ENCODE data around the gene TAF10.

Gene TAF10

DNA sequence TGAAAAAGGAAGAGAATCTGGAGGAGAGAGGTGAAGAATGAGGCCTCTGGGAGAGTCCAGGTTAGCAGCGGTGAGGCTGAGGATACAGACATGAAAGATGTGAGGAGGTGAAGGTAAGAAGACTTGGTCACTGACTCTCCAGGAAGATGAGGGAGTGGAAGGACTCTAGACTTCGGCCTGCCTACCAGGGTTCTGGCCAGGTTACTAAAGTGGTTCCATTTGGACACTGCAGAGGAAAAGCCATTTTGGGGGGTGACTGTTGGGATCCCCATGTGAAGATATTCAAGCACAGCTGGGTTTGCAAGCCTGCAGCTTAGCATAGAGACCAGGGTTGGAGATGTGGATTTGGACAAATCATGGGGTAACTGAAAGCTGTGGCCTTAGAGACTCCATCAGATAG is 35.8 kb upstream of the TAF10 start:
- H3K27ac ChIP-seq (replicated peaks), result peak overlapping the region; percentile 55
- no peaks in the 10 kb centered on the region for H3K27me3 ChIP-seq (ENCODE audit: insufficient read depth, poor library complexity, severe bottlenecking)
- no peak for DNase-seq (ENCODE audit: low read depth in 1 of 2, low spot score in 1 of 2)
- H3K4me3 ChIP-seq (replicated peaks; ENCODE audit: insufficient read depth, low read length), result no peak overlapping the region
- TF ChIP-seq CTCF (IDR thresholded peaks at IDR 0.05; ENCODE audit: insufficient read depth, low read length) (no peak), GABPA (IDR thresholded peaks at IDR 0.05; ENCODE audit: low read depth) (no peak), SPI1 (IDR thresholded peaks at IDR 0.05; ENCODE audit: borderline replicate concordance, low read depth) (no peak), POLR2AphosphoS5 (IDR thresholded peaks at IDR 0.05; ENCODE audit: low read depth) (no peak)
- TF ChIP-seq, protein P1, sequence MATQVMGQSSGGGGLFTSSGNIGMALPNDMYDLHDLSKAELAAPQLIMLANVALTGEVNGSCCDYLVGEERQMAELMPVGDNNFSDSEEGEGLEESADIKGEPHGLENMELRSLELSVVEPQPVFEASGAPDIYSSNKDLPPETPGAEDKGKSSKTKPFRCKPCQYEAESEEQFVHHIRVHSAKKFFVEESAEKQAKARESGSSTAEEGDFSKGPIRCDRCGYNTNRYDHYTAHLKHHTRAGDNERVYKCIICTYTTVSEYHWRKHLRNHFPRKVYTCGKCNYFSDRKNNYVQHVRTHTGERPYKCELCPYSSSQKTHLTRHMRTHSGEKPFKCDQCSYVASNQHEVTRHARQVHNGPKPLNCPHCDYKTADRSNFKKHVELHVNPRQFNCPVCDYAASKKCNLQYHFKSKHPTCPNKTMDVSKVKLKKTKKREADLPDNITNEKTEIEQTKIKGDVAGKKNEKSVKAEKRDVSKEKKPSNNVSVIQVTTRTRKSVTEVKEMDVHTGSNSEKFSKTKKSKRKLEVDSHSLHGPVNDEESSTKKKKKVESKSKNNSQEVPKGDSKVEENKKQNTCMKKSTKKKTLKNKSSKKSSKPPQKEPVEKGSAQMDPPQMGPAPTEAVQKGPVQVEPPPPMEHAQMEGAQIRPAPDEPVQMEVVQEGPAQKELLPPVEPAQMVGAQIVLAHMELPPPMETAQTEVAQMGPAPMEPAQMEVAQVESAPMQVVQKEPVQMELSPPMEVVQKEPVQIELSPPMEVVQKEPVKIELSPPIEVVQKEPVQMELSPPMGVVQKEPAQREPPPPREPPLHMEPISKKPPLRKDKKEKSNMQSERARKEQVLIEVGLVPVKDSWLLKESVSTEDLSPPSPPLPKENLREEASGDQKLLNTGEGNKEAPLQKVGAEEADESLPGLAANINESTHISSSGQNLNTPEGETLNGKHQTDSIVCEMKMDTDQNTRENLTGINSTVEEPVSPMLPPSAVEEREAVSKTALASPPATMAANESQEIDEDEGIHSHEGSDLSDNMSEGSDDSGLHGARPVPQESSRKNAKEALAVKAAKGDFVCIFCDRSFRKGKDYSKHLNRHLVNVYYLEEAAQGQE (IDR thresholded peaks at IDR 0.05; ENCODE audit: insufficient replicate concordance, low read depth), result no peak

GRCh38 chr11:6646918-6647679 is 35.1 kb upstream of the TAF10 start:
- peak; percentile 99 for TF ChIP-seq SPI1 (IDR thresholded peaks at IDR 0.05; ENCODE audit: borderline replicate concordance, low read depth)
- TF ChIP-seq CTCF (IDR thresholded peaks at IDR 0.05; ENCODE audit: insufficient read depth, low read length), result no peak
- TF ChIP-seq POLR2AphosphoS5 (IDR thresholded peaks at IDR 0.05; ENCODE audit: low read depth), result peak; percentile 50; the same call in 1 of the 2 replicates
- DNase-seq (ENCODE audit: low read depth in 1 of 2, low spot score in 1 of 2), result peak; percentile 75
- Histone ChIP-seq H3K4me3 (replicated peaks; ENCODE audit: insufficient read depth, low read length) (no peak overlapping the region), H3K27me3 (ENCODE audit: insufficient read depth, poor library complexity, severe bottlenecking) (no peaks in the 10 kb centered on the region), H3K27ac (replicated peaks) (peak overlapping the region; percentile 55)

- TF ChIP-seq POLR2AphosphoS5 (IDR thresholded peaks at IDR 0.05; ENCODE audit: low read depth) (no peak), SPI1 (IDR thresholded peaks at IDR 0.05; ENCODE audit: borderline replicate concordance, low read depth) (no peak), GABPA (IDR thresholded peaks at IDR 0.05; ENCODE audit: low read depth) (no peak), CTCF (IDR thresholded peaks at IDR 0.05; ENCODE audit: insufficient read depth, low read length) (no peak)
- TF ChIP-seq, protein P1 (IDR thresholded peaks at IDR 0.05; ENCODE audit: insufficient replicate concordance, low read depth), result no peak
- DNase-seq (ENCODE audit: low read depth in 1 of 2, low spot score in 1 of 2), result peak in 1 of 2 experiments; percentile 53
- peak overlapping the region; percentile 55 for H3K27ac ChIP-seq (replicated peaks)
- no peaks in the 10 kb centered on the region for H3K27me3 ChIP-seq (ENCODE audit: insufficient read depth, poor library complexity, severe bottlenecking)
- H3K4me3 ChIP-seq (replicated peaks; ENCODE audit: insufficient read depth, low read length), result no peak overlapping the region
These were observed 34.5 kb upstream of the TAF10 start for GRCh38 chr11:6646576-6646917.
